GM21529 (cell line): Measurements from ENCODE around the gene PSMB1.

Experiments
- ATAC-seq: cut with Tn5 transposase; IDR thresholded peaks from one replicate; pipeline ENCODE4 v1.9.1; 2021; ENCODE audit not compliant: unreplicated experiment

PSMB1 gene

GRCh38 chr6:170552765-170553533, at the start of gene PSMB1:
Gene PSMB1, minus strand, starts transcription at chr6:170553307. Its CDS starts 65 bp downstream, at chr6:170553242.
- ATAC-seq: peak; percentile 65

- ATAC-seq: no peak
These were observed 44.2 kb upstream of the PSMB1 start for GRCh38 chr6:170597278-170597677.

GRCh38 chr6:170596426-170596825, 43.3 kb upstream of the PSMB1 start:
- ATAC-seq: no peak

GRCh38 chr6:170590725-170591124, 37.6 kb upstream of the PSMB1 start:
- ATAC-seq: no peak

GRCh38 chr6:170584954-170585498, 31.9 kb upstream of the PSMB1 start:
- ATAC-seq: peak; percentile 30

- peak; percentile 97 for ATAC-seq
These were observed 31.3 kb upstream of the PSMB1 start, which contains the start of gene PDCD2 for GRCh38 chr6:170584181-170584953. Gene PDCD2, minus strand, starts transcription at chr6:170584637. Its CDS starts 56 bp downstream, at chr6:170584581.

GRCh38 chr6:170583756-170584180, 30.7 kb upstream of the PSMB1 start:
- ATAC-seq: peak; percentile 0

GRCh38 chr6:170578909-170579308, 25.8 kb upstream of the PSMB1 start:
- no peak for ATAC-seq

- no peak for ATAC-seq
These were observed 22.1 kb upstream of the PSMB1 start for GRCh38 chr6:170575250-170575649.

GRCh38 chr6:170572704-170573466, 19.8 kb upstream of the PSMB1 start:
- no peak for ATAC-seq

GRCh38 chr6:170564936-170565530, 11.9 kb upstream of the PSMB1 start:
- no peak for ATAC-seq

GRCh38 chr6:170561555-170561954, 8.4 kb upstream of the PSMB1 start:
- ATAC-seq: no peak

- no peak for ATAC-seq
These were observed 2.2 kb upstream of the PSMB1 start for GRCh38 chr6:170555305-170555704.

- no peak for ATAC-seq
These were observed 1.7 kb upstream of the PSMB1 start for GRCh38 chr6:170554796-170555137.

- ATAC-seq: peak; percentile 95
These were observed 1.1 kb upstream of the PSMB1 start, which contains the start of gene TBP for GRCh38 chr6:170554013-170554795. Gene TBP, plus strand, starts transcription at chr6:170554369. Its CDS starts 2,661 bp downstream, at chr6:170557030.

- ATAC-seq: peak; percentile 31
These were observed 466 bp upstream of the PSMB1 start for GRCh38 chr6:170553534-170554012.

GRCh38 chr6:170545405-170545804, 7.7 kb downstream of the PSMB1 start:
- no peak for ATAC-seq

GRCh38 chr6:170542031-170542719, 10.9 kb downstream of the PSMB1 start:
- ATAC-seq: no peak

- ATAC-seq: no peak
These were observed 15.8 kb downstream of the PSMB1 start for GRCh38 chr6:170537329-170537728.
